ENCODE results near the gene TPM2. TPM values are rescaled to one million over a fixed set of nuclear protein-coding genes. Genes with fewer than 3 reads are reported as not detected.
A peak's percentile ranks its signal among the peaks of the same experiment; 100 is the strongest.

TPM2 gene
- total RNA-seq, 1 donor from 2014 or later, result 188 TPM

DNA sequence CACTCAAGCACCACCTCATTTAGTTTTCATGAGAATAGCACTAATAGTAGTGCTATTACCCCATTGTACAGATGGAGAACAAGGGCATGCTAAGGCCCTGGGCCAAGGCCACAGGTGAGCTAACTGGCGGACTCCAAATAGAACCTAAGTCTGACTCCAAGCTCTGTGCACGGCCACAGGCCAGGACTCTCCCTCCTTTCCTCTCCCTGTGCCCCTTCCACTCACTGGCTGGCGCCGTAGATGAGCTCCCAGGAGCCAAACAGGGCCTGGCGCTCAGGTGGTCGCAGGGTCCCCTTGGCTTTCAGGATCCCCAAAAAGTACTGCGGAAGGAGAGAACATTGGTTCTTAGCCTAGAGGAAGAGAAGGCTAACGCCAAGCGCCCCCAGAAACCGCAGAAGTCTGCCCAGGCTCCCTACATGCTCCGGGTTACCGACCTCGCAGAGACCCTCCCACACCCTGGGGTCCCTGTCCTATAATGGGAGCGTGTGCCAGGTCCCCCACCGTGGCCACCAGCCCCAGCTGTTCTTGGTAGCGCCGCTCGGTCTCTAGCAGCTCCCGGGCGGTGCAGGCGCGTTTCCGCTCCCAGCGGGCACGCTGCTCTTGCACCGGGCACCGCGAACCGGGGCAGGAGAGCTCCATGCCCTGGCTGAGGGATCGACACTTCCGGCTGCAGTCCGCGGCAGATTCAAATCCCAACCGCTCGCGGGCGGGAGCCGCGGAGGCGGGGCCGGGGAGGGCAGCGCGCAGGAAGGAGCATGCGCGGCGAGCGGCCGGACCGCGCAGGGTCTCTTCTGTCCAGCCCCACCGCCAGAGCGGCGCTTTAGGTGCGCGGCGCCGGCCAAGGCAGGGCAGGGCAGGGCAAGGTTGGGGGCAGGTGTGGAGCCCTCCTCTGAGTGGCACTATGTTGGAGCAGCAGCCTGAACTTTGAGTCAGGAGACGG lies 24.9 kb downstream of the TPM2 start, which contains the start of gene ARHGEF39:
Gene ARHGEF39, minus strand, starts transcription at position 665 of the 940 bp plus-strand sequence. Its CDS starts 26 bp downstream, at position 639.
- H3K4me3 Mint-ChIP-seq (ENCODE audit: unreplicated experiment), result peak within 1 kb of the TSS; percentile 80
- H3K27me3 Mint-ChIP-seq (ENCODE audit: unreplicated experiment), result peaks cover 7% of the 10 kb centered on the region
- TF ChIP-seq, protein P1, sequence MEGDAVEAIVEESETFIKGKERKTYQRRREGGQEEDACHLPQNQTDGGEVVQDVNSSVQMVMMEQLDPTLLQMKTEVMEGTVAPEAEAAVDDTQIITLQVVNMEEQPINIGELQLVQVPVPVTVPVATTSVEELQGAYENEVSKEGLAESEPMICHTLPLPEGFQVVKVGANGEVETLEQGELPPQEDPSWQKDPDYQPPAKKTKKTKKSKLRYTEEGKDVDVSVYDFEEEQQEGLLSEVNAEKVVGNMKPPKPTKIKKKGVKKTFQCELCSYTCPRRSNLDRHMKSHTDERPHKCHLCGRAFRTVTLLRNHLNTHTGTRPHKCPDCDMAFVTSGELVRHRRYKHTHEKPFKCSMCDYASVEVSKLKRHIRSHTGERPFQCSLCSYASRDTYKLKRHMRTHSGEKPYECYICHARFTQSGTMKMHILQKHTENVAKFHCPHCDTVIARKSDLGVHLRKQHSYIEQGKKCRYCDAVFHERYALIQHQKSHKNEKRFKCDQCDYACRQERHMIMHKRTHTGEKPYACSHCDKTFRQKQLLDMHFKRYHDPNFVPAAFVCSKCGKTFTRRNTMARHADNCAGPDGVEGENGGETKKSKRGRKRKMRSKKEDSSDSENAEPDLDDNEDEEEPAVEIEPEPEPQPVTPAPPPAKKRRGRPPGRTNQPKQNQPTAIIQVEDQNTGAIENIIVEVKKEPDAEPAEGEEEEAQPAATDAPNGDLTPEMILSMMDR (IDR thresholded peaks at IDR 0.05; ENCODE audit: partially characterized antibody, unreplicated experiment), result no peak
- H3K27ac Mint-ChIP-seq (ENCODE audit: unreplicated experiment), result no peak within 1 kb of the TSS
- DNase-seq, result peak; percentile 91
- peaks cover 4% of the 10 kb centered on the region for H3K36me3 Mint-ChIP-seq (ENCODE audit: unreplicated experiment)
- peaks cover 6% of the 10 kb centered on the region for H3K4me1 Mint-ChIP-seq (ENCODE audit: low read depth, unreplicated experiment)
- H3K9me3 Mint-ChIP-seq (ENCODE audit: unreplicated experiment), result peaks cover 1% of the 10 kb centered on the region

DNA sequence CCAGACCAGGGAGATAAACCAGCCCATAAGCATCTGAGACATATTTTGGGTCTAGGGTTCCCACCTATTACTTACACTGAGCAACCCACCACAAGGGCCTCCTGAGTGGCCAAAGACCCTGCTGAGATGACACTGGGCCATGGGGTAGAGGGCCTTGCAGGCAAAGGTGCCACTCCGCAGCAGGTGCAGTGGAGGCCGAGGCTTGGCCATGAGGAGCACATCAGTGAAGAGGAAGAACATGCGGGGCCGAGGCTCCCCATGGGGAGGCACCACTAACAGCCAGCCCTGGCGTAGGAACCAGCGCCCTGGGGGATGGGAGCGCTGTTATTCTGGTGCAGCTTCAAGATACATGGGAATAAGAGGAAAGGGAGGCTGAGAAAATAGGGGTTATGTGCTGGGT lies 27.3 kb downstream of the TPM2 start:
- DNase-seq, result no peak
- Mint-ChIP-seq H3K27ac (ENCODE audit: unreplicated experiment) (no peak overlapping the region), H3K36me3 (ENCODE audit: unreplicated experiment) (peaks cover 3% of the 10 kb centered on the region), H3K9me3 (ENCODE audit: unreplicated experiment) (peaks cover 11% of the 10 kb centered on the region), H3K4me3 (ENCODE audit: unreplicated experiment) (peak overlapping the region; percentile 22), H3K27me3 (ENCODE audit: unreplicated experiment) (peaks cover 10% of the 10 kb centered on the region), H3K4me1 (ENCODE audit: low read depth, unreplicated experiment) (peaks cover 14% of the 10 kb centered on the region)
- TF ChIP-seq, protein P1 (IDR thresholded peaks at IDR 0.05; ENCODE audit: partially characterized antibody, unreplicated experiment), result no peak

DNA sequence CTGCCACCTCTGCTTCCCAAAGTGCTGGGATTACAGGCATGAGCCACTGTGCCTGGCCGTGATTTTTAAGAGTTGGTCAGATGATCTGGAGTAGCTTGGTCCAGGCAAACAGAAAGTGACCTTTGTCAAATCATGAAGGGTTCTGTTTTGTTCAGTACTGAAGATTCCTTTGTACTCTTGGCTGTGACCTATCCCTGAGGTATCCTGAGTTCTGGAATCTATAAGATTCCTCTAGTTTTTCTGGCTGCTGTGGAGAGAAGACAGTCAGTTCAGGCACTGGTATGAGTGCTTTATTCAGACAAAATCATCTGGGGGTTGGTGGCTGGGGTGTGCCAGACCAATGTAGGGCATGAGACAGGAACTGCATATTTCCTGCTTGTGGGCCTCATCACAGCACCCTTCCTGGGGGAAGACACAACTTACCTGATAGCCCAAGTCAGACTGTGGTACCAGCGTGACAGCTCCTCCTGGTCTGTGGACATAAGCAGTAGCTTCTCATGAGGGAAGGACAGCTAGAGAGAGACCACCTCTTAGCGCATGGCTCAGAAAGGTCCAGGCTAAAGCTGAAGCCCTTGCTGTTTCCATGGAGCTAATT lies 27.9 kb downstream of the TPM2 start:
- Mint-ChIP-seq H3K27me3 (ENCODE audit: unreplicated experiment) (peaks cover 15% of the 10 kb centered on the region), H3K4me3 (ENCODE audit: unreplicated experiment) (no peak overlapping the region), H3K9me3 (ENCODE audit: unreplicated experiment) (peaks cover 16% of the 10 kb centered on the region), H3K27ac (ENCODE audit: unreplicated experiment) (no peak overlapping the region), H3K36me3 (ENCODE audit: unreplicated experiment) (no peaks in the 10 kb centered on the region), H3K4me1 (ENCODE audit: low read depth, unreplicated experiment) (peaks cover 14% of the 10 kb centered on the region)
- TF ChIP-seq, protein P1 (IDR thresholded peaks at IDR 0.05; ENCODE audit: partially characterized antibody, unreplicated experiment), result no peak
- DNase-seq, result no peak

DNA sequence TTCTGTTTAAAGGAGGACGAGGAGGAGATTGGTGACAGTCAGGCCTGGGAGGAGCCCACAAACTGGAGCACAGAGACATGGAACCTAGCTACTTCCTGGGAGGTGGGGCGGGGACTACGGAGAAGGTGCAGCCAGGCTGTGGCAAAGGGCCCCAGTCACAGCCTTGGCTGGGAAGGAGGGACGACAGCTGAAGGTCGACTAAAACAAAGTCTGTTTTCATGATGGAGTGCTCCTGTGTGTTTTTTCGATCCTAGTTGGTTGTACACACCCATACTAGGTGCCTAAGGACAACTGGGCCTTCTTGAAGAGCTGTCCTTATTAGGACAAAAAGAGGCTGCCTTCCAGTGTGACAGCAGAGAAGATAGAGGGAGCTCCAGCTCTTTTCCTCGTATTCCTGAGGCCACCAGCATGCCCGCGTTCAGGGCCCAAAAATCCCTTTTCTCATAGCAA lies 28.7 kb downstream of the TPM2 start:
- Mint-ChIP-seq H3K36me3 (ENCODE audit: unreplicated experiment) (no peaks in the 10 kb centered on the region), H3K4me1 (ENCODE audit: low read depth, unreplicated experiment) (peaks cover 14% of the 10 kb centered on the region), H3K27me3 (ENCODE audit: unreplicated experiment) (peaks cover 16% of the 10 kb centered on the region), H3K9me3 (ENCODE audit: unreplicated experiment) (peaks cover 21% of the 10 kb centered on the region), H3K27ac (ENCODE audit: unreplicated experiment) (peak overlapping the region; percentile 64), H3K4me3 (ENCODE audit: unreplicated experiment) (peak overlapping the region; percentile 38)
- no peak for DNase-seq
- TF ChIP-seq, protein P1 (IDR thresholded peaks at IDR 0.05; ENCODE audit: partially characterized antibody, unreplicated experiment), result no peak

Measured in glutamatergic neuron (in vitro differentiated cells).